ENCODE data around the gene PFKL.

GRCh38 chr21:44350773-44351481 is 51.1 kb downstream of the PFKL start:
- TF ChIP-seq CTCF (IDR thresholded peaks at IDR 0.05) (no peak), POLR2A (IDR thresholded peaks at IDR 0.05) (no peak)

Data from adrenal gland (tissue), 5 donors.